Measurements from ENCODE around the gene IFT80.
"Not testable (repeated sequence)": the region's sequence is repeated elsewhere in the genome, so short reads cannot be mapped to it uniquely, and the experiment has no call there.

The IFT80 gene

DNA sequence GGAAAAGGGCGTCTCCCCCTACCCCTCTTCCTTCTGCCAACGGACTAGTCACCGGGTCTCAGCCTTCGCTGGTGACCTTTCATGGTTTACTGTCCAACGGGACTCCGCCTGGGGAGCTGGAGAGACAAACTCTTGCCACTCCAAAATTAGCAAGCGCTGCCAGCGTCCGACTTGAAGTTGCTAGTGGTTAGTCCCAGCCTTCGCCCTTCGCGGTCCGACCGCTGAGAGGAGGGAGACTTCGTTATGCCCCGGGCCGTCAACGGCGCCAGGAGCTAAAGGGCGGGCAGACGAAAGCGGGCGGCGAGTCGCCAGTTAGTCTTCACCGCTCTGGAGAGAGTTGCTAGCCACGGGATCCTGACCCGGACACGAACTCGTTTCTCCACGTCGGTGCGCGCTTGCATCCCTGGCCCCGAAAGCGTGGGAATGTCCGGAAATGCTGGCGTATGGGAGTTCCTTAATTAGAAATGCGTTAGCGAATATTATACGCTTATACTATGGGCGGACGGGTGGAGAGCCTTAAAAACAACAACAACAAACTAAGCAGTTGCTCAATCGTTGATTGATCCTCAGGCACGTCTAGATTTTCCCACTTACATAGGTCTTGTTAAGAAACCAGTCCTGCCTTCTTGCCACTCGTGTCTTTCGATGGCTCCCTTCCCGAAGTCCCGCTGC, 1.1 kb upstream of the IFT80 start:
- peak; percentile 4 for DNase-seq

DNA sequence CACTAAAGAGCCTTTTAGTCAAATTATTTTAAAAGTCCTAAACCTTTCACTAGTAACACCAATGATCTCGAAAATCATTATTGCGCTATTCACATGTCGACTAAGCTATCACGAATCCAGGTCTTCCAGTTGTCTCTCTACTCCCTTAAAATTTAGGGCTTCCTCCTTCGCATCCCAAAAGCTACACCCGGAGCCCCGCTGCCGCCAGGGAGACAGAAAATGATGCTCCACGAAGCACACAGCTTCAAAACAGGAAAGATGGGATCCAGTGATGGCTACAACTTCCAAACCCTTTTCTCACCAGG, 253 bp downstream of the IFT80 start:
- DNase-seq = no peak

- DNase-seq = no peak
Measured at GRCh38 chr3:160395297-160395696, 3.7 kb downstream of the IFT80 start.

DNA sequence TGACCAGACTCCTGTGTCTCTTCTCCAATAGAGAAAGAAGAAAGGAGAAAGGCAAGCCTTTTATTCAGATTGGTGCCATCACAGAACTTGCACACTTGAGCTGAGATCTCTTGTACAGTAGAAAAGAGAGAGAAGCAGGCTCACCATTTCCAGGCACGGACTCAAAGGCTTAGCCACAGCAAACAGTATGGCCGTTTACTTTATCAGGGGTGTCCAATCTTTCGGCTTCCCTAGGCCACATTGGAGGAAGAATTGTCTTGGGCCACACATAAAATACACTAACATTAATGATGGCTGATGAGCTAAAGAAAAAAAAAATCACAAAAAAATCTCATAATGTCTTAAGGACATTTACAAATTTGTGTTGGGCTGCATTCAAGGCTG, 5.0 kb downstream of the IFT80 start:
- no peak for DNase-seq

- no peak for DNase-seq
Measured at GRCh38 chr3:160393346-160394008, 5.5 kb downstream of the IFT80 start.

- no peak for DNase-seq
Measured at GRCh38 chr3:160392798-160393197, 6.2 kb downstream of the IFT80 start.

- no peak for DNase-seq
Measured at GRCh38 chr3:160390565-160391138, 8.4 kb downstream of the IFT80 start.

DNA sequence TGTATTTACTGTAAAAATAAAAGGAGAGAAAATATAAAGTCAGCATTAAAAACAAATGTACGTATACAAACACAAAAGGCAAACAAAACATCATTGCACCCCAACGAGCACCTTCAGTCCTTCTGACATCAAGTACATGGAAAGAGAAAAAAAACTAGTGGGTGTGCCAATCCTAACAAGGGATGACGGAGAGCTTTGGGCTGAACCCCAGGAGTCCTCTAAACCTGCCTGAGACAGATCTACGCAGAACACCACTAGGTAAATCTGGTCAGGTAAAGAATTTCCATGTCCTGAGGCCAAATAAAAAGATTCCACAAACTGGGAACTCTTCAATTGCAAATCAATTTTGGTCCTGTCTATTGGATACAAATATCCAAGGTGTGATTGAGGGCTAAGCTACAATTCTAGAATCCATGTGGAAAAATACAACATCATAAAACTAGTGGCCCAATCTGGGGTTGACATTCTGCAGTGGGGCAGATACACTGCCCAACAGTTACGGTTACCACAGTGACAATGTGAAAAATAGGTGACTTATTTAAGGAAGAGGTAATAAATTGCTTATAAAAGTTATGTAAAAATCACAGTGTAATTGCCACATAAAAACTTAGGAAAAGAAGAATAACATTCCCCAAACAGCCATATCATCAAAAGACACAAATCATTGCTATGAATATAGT, 14.2 kb downstream of the IFT80 start:
- no peak for DNase-seq

GRCh38 chr3:160381470-160381869, 17.6 kb downstream of the IFT80 start:
- no peak for DNase-seq

- no peak for DNase-seq
Measured at GRCh38 chr3:160379628-160380214, 19.3 kb downstream of the IFT80 start.

DNA sequence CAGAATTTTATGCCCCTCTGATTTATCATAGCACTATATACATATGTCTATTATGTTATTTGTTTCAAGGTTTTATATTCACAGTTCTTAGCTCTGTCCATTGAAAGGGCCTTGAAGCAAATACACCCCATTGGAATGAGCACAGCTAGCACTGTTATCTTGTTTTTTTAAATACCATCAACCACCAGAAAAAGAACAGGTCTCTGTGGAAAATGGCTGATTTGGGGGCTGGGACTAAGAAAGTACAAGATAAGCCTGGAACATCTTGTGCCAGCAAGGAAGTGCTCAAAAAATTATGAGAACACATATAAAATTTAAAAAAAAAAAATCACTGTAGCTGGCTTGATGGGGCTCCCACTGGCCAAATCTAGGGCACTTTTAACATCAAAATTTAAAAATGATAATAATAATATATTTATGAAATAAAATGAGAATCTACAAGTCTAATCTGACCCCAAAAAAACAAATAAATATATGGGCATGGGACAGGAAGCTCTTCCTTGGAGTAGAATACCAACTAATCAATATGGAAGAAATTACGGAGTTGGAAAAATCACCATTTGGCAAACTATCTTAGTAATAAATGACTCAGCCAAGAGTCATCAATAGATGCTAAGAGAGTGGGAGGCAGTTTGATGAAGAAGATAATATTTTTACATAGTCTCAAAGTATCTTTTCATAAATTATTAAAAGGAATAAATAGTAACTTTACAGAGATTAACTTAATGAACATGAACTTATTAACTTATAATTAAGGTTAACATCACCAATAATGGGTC, 20.5 kb downstream of the IFT80 start:
- DNase-seq = no peak

DNA sequence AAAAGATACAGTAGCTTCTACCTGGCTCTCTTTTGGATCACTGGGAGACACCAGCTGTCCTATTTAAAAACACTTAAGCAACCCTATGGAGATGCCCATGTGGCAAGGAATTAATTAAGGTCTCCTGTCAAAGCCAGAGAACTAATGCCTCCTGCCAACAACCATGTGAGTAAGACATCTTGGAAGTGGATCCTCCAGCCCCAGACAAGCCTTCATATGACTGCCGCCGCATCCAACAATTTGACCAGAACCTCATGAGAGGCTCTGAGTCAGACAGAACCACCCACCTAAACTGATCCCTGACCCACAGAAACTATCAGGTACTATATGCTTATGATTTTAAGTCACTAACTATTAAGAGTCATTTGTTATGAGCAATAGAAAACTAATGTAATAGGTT, 22.3 kb downstream of the IFT80 start:
- no peak for DNase-seq

DNA sequence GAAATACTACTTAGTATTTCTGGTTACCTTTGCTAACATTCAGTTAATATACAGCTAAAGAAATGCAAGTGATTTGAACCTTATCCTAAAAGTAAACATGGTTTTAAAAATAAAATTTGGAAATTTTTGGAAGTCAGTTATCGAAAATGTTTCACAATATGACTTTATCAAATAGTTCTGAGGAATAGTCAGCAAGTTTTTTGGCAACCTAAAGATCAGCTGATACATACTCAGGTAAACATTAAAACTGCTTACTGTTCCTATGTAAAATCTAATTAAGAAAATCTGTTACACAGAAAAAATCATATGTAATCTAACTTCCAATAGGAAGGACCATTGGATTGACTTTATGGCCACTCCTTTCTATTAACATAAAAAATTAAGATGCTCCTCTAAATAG, 24.1 kb downstream of the IFT80 start:
- no peak for DNase-seq

GRCh38 chr3:160374472-160374871, 24.6 kb downstream of the IFT80 start:
- no peak for DNase-seq

GRCh38 chr3:160373655-160374054, 25.4 kb downstream of the IFT80 start:
- DNase-seq = no peak

DNA sequence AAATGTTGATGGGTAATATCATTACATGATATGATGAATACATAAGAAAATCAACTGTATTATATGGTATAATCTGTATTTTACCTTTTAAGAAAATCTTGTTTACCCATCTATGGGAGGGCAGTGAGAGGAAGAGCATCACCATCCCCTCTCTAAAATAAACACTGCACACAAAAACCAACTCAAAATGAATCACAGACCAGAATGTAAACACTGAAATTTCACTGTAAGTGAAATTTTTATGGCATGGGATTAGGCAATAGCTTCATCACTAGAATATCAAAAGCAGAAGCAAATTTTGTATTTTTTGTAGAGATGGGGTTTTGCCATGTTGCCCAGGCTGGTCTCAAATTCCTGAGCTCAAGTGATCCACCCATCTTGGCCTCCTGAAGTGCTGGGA, 26.2 kb downstream of the IFT80 start:
- DNase-seq = no peak

- DNase-seq = no peak
Measured at GRCh38 chr3:160370987-160371857, 27.8 kb downstream of the IFT80 start.

DNA sequence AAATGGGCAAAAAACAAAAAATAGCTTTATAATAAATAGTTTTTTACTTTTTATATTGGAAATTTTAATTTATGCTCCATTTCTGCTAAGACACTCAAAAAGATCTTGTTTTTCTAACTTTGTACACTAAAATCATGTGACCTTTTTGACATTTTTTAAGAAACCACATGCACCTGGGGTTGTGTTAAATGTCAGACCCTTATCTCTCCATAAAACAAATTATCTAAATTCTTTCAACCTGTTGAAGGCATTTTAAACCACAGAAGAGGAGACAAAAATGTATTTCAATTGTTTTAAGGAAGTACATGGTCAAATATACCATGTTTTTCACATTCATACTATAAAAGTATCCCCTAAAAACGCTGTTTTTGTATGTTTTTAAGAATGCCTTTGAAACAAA, 29.2 kb downstream of the IFT80 start:
- no peak for DNase-seq

- no peak for DNase-seq
Measured at GRCh38 chr3:160368804-160369203, 30.2 kb downstream of the IFT80 start.

DNA sequence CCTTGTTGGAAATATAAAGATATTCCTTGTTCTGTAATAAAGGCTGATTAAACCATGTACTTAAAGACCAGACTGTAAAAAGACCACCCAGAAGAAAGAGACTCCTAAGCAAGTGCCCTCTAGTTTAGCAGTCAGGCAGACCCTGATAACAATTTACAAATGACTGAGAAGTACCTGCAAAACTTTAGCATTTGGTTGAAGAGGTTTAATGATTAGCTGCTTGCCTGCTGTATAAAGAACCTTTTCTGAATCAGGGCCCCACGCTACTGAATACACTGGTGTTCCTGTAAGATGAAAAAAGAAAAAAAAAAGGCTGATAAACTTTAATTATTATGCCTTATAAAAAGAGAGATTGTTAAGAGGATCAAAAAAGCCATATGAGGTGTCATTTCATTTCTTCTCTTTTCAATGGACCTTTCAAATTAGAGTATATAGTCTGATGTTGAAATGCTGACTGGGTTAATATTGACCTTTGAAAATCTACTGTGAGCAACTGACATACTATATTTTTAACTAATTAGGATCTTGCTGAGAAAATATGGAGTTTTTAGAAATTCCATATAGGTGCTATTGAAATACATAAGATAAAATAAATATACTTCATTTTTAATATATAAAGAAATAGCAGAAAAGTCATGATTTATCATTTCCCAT, 33.0 kb downstream of the IFT80 start:
- no peak for DNase-seq

DNA sequence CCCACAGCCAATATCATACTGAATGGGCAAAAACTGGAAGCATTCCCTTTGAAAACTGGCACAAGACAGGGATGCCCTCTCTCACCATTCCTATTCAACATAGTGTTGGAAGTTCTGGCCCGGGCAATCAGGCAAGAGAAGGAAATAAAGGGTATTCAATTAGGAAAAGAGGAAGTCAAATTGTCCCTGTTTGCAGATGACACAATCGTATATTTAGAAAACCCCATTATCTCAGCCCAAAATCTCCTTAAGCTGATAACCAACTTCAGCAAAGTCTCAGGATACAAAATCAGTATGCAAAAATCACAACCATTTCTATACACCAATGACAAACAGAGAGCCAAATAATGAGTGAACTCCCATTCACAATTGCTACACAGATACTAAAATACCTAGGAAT, 36.1 kb downstream of the IFT80 start:
- not testable (repeated sequence) for DNase-seq
